HG02938 (cell line): Measurements from ENCODE around the gene SINHCAF.
"Not testable (repeated sequence)": the region's sequence is repeated elsewhere in the genome, so short reads cannot be mapped to it uniquely, and the experiment has no call there.

Experiments
- ATAC-seq: cut with Tn5 transposase; IDR thresholded peaks from one replicate; pipeline ENCODE4 v1.9.1; 2021; ENCODE audit warnings: mild to moderate bottlenecking, moderate library complexity; ENCODE audit not compliant: unreplicated experiment

The SINHCAF gene

DNA sequence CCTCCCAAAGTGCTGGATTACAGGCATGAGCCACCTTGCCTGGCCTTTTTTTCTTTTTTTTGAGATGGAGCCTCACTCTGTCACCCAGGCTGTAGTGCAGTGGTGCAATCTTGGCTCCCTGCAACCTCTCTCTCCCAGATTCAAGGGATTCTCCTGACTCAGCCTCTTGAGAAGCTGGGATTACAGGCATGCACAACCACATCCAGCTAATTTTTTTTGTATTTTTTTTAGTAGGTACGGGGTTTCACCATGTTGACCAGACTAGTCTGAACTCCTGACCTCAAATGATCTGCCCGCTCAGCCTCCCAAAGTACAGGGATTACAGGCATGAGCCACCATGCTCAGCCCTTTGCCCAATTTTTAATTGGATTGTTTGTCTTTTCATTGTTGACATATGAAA, 58.0 kb downstream of the SINHCAF start:
- no peak for ATAC-seq

DNA sequence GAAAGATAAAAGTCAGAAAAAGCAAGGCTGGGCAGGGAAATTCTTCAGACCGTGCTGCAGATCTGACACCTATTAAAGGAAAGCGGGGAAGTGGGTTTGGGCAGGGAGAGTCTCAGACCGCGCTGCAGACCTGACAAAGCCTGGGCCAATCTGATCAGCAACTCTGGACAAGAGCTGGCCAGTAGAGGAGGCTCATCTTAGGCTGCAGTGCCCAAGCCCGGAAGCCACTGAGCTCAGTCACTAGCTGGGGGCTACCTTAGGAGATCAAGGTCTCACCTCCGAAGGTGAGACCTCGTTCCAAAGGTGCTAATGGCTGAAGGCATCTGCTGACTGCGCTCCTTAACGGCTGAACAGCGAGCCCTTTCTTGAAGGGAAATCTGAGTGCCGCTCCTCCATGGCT, 60.2 kb downstream of the SINHCAF start:
- ATAC-seq, result no peak

DNA sequence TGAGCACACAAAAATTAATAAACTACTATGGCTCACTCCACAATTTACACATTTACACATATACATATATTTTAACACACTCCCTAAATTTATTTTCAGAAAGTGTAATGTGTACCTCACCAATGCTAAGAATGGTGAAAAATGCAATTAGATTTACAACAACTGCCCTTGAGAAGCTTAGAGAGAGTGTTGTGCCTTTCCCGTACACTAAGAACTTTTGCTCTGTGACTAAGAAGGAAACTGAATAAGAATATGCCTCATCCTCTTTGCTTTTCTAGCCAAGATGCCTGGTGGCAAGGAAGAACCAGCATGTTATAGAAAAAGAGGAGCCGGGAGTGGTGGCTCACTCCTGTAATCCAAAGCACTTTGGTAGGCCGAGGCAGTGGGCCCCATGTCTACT, 62.3 kb downstream of the SINHCAF start:
- ATAC-seq, result no peak

DNA sequence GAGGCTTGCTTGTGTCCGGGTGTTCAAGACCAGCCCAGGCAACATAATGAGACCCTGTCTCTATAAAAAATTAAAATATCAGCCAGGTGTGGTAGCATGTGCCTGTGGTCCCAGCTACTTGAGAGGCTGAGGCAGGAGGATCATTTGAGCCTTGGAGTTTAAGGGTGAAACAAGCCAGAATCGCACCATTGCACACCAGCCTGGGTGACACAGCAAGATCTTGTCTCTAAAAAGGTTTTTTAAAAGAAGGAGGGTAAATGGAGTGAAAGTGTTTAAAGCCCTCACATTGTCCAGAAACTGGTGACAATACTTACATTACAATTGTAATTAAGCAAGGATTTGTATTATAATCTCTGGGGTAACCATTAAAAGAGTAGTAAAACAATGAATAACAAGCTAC, 64.2 kb downstream of the SINHCAF start:
- no peak for ATAC-seq

DNA sequence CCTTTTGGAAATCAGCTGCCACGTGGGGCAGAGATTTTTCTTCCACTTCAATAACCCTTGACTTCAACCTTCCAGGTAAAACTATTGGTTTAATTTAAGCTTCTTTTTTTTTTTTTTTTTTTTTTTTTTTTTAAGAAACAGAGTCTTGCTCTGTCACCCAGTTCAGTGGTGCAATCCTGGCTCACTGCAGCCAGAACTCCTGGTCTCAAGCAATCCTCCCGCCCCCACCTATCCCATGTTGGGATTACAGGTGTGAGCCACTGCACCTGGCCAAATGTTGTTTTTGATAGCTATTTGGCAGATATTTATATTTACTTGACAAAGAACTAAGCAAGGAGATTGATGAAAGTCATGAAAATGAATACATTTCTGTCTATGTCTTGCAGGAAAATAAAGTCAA, 65.1 kb downstream of the SINHCAF start:
- ATAC-seq, result no peak

DNA sequence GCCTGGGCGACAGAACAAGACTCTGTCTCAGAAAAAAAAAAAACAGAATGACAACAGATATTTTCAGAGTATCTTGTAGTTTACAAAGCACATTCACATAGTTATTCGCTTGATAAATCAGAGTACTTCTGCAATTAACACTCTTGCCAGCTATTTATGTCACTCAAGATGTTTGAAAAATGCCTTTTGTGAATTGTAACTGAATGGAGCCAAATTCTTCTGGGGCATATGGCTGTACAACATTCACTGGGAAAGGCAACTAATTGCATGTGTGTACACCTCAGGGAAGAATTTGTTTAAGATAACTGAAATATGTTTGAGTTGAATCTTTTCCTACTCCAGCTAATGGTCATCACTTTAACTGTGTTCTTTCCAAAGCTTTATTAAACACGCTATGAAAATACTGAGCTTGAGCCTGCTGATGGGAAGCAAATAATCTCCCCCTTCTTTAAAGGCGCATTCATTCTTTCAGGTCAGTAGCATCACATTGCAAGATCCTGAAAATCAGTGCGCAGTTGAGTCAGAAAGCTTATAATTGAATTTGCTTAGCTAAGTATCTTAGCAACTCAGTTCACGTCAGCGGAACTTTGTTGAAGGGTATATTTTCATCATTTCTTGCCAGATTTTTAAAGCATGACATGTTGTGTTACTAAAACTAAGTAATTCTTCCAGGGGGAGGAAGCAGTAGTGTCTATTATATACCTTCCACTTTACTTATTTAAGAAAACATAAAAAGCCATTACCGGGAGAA, 66.6 kb downstream of the SINHCAF start:
- no peak for ATAC-seq

DNA sequence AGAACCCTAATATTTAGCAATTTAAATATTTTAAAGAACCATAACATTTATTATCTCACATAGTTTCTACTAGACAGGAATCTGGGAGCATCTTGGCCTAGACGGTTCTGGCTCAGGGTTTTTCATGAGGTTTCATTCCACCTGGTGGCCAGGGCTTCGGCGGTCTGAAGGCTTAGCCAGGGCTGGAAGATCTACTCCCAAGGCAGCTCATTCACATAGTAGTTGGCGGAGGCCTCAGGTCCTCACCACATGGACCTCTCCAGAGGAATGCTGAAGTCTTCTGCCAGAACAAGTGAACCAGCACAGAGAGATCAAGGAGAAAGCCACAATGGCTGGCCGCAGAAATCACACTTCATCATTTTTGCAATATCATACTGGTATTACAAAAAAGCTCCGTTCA, 68.2 kb downstream of the SINHCAF start:
- ATAC-seq, result no peak

DNA sequence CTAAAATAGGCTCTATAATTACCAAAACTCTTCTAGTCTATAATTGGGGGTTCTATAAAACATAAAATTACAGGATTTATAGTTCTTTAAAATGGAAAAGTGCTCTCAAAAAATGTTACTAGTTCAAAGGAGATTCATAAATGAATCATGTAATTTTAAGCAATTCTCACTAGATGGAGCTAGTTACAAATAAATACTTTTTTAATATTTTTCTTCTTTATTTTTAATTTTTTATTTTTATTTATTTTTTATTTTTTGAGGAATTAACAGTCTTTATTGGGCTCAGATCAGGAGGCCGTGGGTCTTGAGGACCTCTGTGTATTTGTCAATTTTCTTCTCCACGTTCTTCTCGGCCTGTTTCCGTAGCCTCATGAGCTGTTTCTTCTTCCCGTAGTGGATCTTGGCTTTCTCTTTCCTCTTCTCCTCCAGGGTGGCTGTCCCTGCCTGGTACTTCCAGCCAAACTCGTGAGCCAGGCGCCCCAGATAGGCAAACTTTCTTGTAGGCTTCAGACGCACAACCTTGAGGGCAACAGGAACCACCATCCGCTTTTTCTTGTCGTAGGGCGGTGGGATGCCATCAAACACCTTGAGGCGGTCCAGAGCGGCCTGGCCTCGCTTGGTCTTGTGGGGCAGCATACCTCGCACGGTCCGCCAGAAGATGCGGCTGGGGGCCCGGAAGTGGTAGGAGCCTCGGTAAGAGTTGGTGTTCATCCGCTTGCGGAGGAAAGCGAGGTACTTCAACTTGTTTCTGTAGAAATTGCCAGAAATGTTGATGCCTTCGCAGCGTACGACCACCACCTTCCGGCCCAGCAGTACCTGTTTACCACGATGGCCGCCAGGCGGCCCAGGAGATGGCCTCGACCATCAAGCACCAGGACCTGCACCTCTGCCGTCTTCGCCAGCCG, 74.0 kb downstream of the SINHCAF start:
- not testable (repeated sequence) for ATAC-seq

DNA sequence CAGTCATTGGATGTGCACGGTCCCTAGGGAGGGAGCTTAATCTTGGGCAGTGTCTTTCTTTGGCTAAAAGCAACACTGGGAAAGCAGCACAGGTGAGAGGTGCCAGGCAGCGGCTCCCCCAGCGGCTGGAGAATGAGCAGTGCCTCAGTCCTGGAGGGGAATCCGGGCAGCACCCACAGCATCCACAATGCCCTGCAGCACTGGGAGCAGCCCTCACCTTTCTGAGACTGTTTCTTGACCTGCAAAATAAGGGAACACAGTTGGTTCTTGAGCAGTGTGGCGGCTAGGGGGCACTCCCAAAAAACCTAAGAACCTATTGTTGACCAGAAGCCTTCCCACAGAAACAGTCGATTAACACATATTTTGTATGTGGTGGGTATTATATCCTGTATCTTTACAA, 75.8 kb downstream of the SINHCAF start:
- ATAC-seq, result no peak

DNA sequence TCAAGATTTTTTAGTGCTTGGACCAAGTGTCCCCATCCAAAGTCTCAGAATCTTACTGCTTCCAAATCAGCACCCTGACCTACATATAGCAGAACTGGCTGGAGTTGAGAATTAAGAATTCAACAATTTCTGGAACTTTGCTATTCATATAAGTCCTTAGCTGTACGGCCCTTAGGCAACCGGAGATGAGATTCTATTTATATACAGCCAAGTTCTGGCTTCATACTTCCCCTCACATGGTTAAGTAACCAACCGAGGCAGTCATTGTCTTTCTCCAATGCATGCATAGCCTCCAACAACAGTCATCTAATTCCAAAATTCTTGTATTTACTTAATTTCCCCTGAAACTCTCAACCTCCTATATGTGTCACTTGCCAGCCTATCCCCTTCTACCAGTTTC, 76.6 kb downstream of the SINHCAF start:
- ATAC-seq, result no peak

DNA sequence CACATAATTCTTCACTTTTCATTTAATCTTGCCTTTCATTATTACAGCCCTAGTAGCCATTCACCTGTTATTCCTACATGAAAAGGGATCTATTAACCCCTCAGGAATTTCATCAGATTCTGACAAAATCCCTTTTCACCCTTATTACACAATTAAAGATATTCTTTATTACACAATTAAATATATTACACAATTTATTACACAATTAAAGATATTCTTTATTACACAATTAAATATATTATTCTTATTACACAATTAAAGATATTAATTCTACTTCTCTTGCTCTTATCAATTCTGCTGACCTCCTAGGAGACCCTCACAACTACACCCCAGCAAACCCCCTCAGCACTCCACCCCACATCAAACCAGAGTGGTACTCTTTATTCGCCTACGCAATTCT, 77.1 kb downstream of the SINHCAF start:
- ATAC-seq, result no peak

DNA sequence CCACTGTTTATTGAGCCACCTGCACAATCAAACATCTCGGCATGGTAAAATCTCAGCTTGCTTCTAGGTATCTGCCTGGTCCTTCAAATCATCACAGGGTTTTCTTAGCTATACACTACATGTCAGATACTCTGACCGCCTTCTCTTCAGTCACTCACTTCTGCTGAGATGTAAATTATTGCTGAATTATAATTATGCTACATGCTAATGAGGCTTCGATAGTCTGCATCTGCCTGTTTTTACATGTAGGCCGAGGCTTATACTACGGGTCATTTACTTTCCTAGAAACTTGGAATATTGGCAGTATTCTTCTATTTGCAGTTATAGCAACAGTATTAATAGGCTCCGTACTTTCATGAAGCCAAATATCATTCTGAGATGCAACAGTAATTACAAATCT, 77.6 kb downstream of the SINHCAF start:
- no peak for ATAC-seq

DNA sequence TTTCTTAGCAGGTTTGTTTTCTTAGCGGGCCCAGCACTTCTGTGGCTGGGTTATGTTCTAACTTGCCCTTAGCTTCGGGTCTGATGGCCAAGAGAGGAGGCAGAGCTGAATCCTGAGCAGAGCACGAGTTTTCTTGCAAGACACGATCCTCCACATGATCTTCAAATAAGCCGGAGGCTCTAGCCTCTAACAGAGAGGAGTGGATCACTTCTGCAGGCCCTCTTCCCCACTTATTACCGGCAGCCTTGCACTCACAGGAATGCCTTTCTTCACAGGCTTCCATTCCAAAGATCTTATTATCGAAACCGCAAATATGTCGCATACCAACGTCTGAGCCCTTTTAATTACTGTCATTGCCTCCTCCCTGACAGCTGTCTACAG, 79.5 kb downstream of the SINHCAF start:
- no peak for ATAC-seq

DNA sequence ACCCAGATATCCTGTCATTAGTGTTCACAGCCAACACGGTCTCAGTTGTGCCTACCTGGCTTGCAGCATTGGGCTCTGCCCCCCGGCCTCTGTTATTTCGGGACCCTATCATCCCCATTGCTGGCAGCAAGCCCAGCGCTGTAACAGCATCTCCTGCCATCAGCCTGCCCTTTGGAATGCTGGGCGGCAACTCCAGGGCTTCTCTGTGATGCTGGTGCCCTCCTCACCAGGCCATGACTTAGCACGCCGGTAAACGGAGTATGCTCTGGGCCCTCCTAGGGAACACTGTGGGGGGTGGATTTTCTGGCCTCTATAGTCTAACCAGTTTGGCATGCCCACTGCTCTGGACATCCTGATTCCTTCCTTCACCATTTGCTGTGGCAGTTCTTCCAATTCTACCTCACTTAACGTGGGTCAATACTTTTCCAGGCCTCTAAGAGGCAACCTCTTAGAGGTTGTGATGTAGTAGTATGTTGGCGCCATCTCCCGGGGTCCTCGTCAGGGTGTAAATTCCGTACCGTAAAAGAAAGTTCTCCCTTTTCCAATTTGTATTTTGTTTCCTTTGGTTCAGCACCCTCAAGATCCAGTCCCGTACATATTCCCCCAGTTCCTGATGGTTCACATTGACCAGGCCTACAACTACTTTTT, 80.0 kb downstream of the SINHCAF start:
- ATAC-seq, result no peak

DNA sequence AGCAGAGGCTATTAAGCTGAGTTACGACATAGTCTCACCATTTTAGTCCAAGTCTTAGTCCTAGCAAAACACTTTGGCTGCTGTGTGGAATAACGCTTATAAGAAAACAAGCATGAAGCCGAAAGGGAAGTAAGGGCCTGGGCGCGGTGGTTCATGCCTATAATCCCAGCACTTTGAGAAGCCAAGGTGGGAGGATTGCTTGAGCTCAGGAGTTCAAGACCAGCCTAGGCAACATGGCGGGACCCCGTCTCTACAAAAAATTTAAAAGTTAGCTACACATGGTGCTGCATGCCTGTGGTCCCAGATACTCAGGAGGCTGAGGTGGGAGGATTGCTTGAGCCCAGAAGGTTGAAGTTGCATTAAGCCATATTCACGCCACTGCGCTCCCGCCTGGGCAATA, 83.5 kb downstream of the SINHCAF start:
- ATAC-seq, result not testable (repeated sequence)

DNA sequence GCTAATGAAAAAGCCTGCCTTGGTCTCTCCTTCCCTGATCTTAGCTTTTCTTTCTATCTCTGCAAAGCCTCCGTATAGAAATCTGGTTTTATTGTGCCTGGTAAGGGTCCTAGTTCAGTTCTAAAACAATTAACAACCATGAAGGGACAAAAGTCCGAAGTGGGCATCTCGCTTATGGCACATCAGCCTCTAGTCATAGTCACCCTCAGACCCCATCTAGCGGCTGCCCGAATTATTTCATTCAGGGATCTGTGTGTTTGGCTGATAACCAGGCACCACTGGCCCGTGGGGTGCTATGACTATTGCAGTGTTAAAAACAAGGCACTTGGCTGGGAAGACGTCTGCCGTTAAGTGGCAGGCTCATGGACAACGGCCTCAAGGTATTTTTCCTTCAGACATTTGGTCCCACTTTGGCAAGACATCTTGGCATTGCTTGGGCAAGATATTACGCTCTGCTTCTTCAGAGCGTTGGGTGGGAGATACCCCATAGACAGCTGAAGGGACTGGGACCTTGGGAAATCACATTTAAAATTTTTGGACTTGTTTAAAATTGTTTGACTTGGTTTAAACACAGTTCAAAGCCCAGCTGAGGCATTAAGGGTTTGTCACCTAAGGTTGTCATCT, 87.1 kb downstream of the SINHCAF start:
- peak; percentile 90 for ATAC-seq

DNA sequence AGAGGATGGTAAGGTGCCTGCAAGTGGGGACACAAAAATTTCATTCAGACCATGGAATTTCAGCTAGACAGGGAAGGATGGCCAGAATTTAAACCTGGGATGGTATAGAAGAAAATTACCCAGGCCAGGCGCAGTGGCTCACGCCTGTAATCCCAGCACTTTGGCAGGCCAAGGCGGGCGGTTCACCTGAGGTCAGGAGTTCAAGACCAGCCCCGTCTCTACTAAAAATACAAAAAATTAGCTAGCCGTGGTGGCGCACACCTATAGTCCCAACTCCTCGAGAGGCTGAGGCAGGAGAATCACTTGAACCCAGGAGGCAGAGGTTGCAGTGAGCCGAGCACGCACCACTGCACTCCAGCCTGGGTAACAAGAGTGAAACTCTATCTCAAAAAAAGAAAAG, 87.6 kb downstream of the SINHCAF start:
- ATAC-seq, result peak; percentile 10

DNA sequence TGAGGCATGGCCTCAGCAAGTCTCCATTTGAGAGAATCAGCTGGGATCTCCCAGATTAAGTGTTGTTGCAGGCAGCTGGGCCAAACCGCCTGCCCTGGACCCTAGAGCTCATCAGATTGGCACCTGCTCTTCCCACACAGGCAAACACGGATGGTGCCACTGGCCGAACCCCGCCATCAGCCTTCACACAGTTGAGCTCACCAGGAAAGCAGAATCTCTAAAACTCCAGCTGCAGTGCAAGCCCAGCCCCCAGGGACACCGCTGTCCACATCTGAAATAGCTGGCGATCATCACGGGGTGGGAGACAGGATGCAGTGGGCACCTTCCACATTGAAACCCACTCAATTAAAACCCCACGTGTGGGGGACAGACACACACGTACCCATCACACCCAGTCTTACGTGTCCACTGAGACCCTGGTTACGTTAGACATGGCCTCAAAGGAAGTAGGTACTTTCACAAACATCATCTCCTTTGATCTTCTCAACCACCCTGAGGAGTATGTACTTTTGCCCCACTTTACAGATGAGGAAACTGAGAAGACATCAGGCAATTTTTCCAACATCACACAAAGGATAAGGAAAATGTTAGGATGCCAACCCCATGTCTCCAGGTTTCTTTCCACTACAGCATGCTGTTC, 88.8 kb downstream of the SINHCAF start:
- ATAC-seq, result no peak

DNA sequence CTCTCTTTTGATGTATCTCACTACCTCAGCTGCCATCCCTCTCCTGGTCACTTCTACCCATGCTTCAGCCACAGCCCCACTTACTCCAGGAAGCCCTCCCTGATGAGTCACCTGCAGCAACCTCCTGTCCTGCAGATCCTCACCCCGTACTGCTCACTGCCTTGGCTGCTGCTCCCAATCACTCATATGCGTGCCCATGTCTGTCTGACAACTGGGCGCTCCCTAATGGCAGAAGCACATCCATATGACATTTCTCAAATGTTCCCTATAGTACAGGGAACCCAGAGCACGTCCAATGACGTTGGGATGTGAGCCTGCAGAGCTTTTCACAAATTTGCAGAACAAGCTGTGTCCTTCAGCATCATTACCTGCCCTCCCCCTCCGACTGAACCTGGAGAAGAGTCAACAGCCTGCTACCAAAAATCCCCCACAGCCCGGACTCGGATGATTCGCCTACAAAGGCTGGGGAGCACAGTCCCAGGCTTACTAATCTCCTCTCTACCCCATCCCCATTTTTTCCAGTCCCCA, 90.0 kb downstream of the SINHCAF start:
- ATAC-seq, result no peak
